K562 (cell line): Measurements from ENCODE around the gene ZNF141. TPM values are rescaled to one million over a fixed set of nuclear protein-coding genes. Genes with fewer than 3 reads are reported as not detected.

ENCODE experiments used
- ATAC-seq: fragments of 200-7000 bp; cut with Tn5 transposase; 3 replicates; pipeline ENCODE4 v1.9.1; 2020; ENCODE audit warnings: moderate library complexity
- BruUV-seq: library from RNA; stranded (reverse); fragments of 400-500 nt; replicated peaks from 2 replicates; lab custom pipeline; 2021; lab: Mats Ljungman, UMichigan
- CTCF ChIA-PET: fragments of 300-600 bp; formaldehyde crosslinking; extraction: SDS; loops from one replicate; lab custom pipeline; 2021; ENCODE audit warnings: low intra/inter-chr PET ratio; lab: Yijun Ruan, JAX
- POLR2A ChIA-PET: fragments of 300-600, 350-650 bp; sonication (Branson Sonifier 250); formaldehyde crosslinking; extraction: SDS; loops from one replicate; lab custom pipeline; 2021; ENCODE audit warnings: antibody characterized with exemption, inconsistent platforms; lab: Yijun Ruan, JAX
- DNase-seq, 4 experiments: peaks; one replicate each; pipeline versions ENCODE4 v3.0.0 to v3.0.0-alpha.2; 2011 to 2018; ENCODE audit warnings: low spot score in 3 of 4, mixed read lengths in 3 of 4; ENCODE audit errors: extremely low read depth in 1 of 4
- FAIRE-seq: peaks from 2 replicates; lab custom pipeline; 2011; peaks lifted over from hg19 to GRCh38; lab: Jason Lieb, UNC
- H2AFZ ChIP-seq: 2 replicates; pipeline ENCODE4 v1.6.0; 2011; ENCODE audit warnings: low read depth, low read length, control low read depth, inconsistent platforms
- H3K27ac ChIP-seq: fragments of 200-600 bp; 3 replicates; pipeline ENCODE4 v1.8.0; 2011; ENCODE audit warnings: low read depth, mild to moderate bottlenecking, control low read depth, inconsistent platforms, low read length, moderate library complexity, mixed read lengths; ENCODE audit errors: extremely low read depth
- H3K27me3 ChIP-seq, 2 experiments: fragments of 300-600 bp in 1 of 2; 2 replicates in 1 of 2; 3 replicates in 1 of 2; pipeline versions ENCODE4 v1.6.0 to v1.8.0; 2011; ENCODE audit warnings: inconsistent platforms in 2 of 2, low read length in 2 of 2, mild to moderate bottlenecking in 1 of 2, mixed read lengths in 1 of 2, moderate library complexity in 1 of 2; ENCODE audit not compliant: control insufficient read depth in 2 of 2, insufficient read depth in 2 of 2
- H3K36me3 ChIP-seq: fragments of 300-600 bp; 3 replicates; pipeline ENCODE4 v1.8.0; 2011; ENCODE audit warnings: mild to moderate bottlenecking, low read length, inconsistent platforms; ENCODE audit not compliant: control insufficient read depth, insufficient read depth
- H3K4me1 ChIP-seq, 2 experiments: fragments of 200-600 bp in 1 of 2; replicated peaks in 1 of 2; 2 replicates in 1 of 2; 3 replicates in 1 of 2; pipeline versions ENCODE4 v1.5.1 to v1.8.0; 2011; ENCODE audit warnings: inconsistent platforms in 2 of 2, low read length in 2 of 2, mild to moderate bottlenecking in 1 of 2, mixed read lengths in 1 of 2, moderate library complexity in 1 of 2; ENCODE audit not compliant: control insufficient read depth in 2 of 2, insufficient read depth in 2 of 2
- H3K4me2 ChIP-seq: 2 replicates; pipeline ENCODE4 v1.6.1; 2011; ENCODE audit warnings: low read length, control low read depth, inconsistent platforms, mixed read lengths; ENCODE audit not compliant: insufficient read depth
- H3K4me3 ChIP-seq: fragments of 200-600 bp; sonication (generic), shearing (Covaris generic); 2 replicates; pipeline ENCODE4 v1.5.1; 2016; ENCODE audit warnings: control low read depth, inconsistent platforms
- H3K79me2 ChIP-seq: fragments of 200-600 bp; 3 replicates; pipeline ENCODE4 v1.8.0; 2011; ENCODE audit warnings: low read length, inconsistent platforms; ENCODE audit not compliant: control insufficient read depth, insufficient read depth
- H3K9ac ChIP-seq, 2 experiments: 2 replicates each; pipeline versions ENCODE4 v1.6.0 to v1.6.1; 2011; ENCODE audit warnings: low read depth in 2 of 2, low read length in 2 of 2, control low read depth in 1 of 2, inconsistent platforms in 1 of 2, mild to moderate bottlenecking in 1 of 2, mixed read lengths in 1 of 2; ENCODE audit not compliant: insufficient read depth in 1 of 2
- H3K9me1 ChIP-seq: one replicate; pipeline ENCODE4 v1.6.0; 2011; ENCODE audit warnings: inconsistent platforms, mild to moderate bottlenecking, low read length, moderate library complexity; ENCODE audit not compliant: control insufficient read depth, insufficient read depth
- H3K9me3 ChIP-seq: replicated peaks from 2 replicates; pipeline ENCODE4 v1.5.1; 2011; ENCODE audit warnings: low read depth, low read length, inconsistent platforms; ENCODE audit not compliant: control insufficient read depth, insufficient read depth
- H4K20me1 ChIP-seq: replicated peaks from 2 replicates; pipeline ENCODE4 v1.6.1; 2011; ENCODE audit warnings: low read length, inconsistent platforms, mixed read lengths; ENCODE audit not compliant: control insufficient read depth, insufficient read depth
- BMI1 ChIP-seq: fragments of 150-350 bp; IDR thresholded peaks from 2 replicates; pipeline ENCODE4 v1.6.1; 2014; ENCODE audit warnings: low read length
- CTBP1 ChIP-seq: fragments of 450-650 bp; IDR thresholded peaks from 2 replicates; pipeline ENCODE4 v1.6.1; 2016; ENCODE audit warnings: borderline replicate concordance
- E2F3 ChIP-seq: fragments of 250-450 bp; sonication (Bioruptor Pico); IDR thresholded peaks from 2 replicates; pipeline ENCODE4 v1.4.0; 2020; ENCODE audit warnings: mild to moderate bottlenecking
- EZH2 ChIP-seq: IDR thresholded peaks from 2 replicates; pipeline ENCODE4 v1.6.1; 2012; ENCODE audit warnings: low read depth, mild to moderate bottlenecking, inconsistent platforms, low read length, borderline replicate concordance
- GABPB2 ChIP-seq: fragments of 250-450 bp; sonication (Bioruptor Pico); conservative IDR thresholded peaks from 2 replicates; pipeline ENCODE4 v1.5.1; 2021; ENCODE audit warnings: mild to moderate bottlenecking
- HLTF ChIP-seq: fragments of 450-650 bp; IDR thresholded peaks from 2 replicates; pipeline ENCODE4 v1.6.1; 2016
- MECOM ChIP-seq: fragments of 250-450 bp; sonication (Bioruptor Pico); IDR thresholded peaks from 2 replicates; pipeline ENCODE4 v1.8.0; 2022; ENCODE audit warnings: inconsistent platforms
- PKNOX1 ChIP-seq: fragments of 450-650 bp; IDR thresholded peaks from 2 replicates; pipeline ENCODE4 v1.6.1; 2016
- WGBS: fragments of 100-300 bp; shearing (Covaris generic); methylation state at CpG from one replicate; pipeline ENCODE4 v1.1.6; 2016; ENCODE audit warnings: low coverage, mixed read lengths; ENCODE audit not compliant: insufficient coverage; ENCODE audit errors: missing lambda C conversion rate; 5-methylcytosine and 5-hydroxymethylcytosine counted together
- in situ Hi-C: fragments of 300-500 bp; cut with MboI; formaldehyde crosslinking; loops from 4 replicates; pipeline ENCODE4 v1.15.0; 2018; ENCODE audit warnings: inconsistent platforms, mixed read lengths
- intact Hi-C: fragments of 100-400 bp; cut with micrococcal nuclease; formaldehyde crosslinking; loops from 2 replicates; pipeline ENCODE4 v1.14.2; 2022
- microRNA counts: library from miRNA; unstranded; fragments of <30 nt; microRNA quantifications from one replicate; lab custom pipeline; 2016
- microRNA-seq: library from miRNA; unstranded; fragments of <30 nt; microRNA quantifications from one replicate; pipeline ENCODE4, GENCODE V29; 2018; ENCODE audit warnings: borderline microRNAs expressed
- polyA plus RNA-seq, 8 experiments: library from polyadenylated mRNA; depleted of rRNA in 4 of 8; stranded (reverse) in 5 of 8; unstranded in 3 of 8; fragments of >200 nt; fragmentation: Nextera tagmentation in 2 of 8; fragmentation: Illumina TruSeq in 1 of 8; extraction: Ambion mirVana in 2 of 8; extraction: Trizol in 1 of 8; gene quantifications; 2 replicates each; pipeline versions ENCODE4 v1.2.1 to v1.2.3, GENCODE V29; 2011 to 2014; ENCODE audit warnings: inconsistent platforms in 1 of 8, missing spikeins in 1 of 8
- small RNA-seq: library from RNA; depleted of rRNA; stranded (forward); fragments of <200 nt; gene quantifications from one replicate; pipeline ENCODE3, GENCODE V24; 2014
- total RNA-seq, 7 experiments: library from RNA; depleted of rRNA in 6 of 7; stranded (reverse); fragments of >200 nt in 6 of 7; fragmentation: Illumina TruSeq in 2 of 7; extraction: Trizol in 2 of 7; gene quantifications; 2 replicates each; pipeline versions ENCODE4 v1.2.1 to v1.2.3, GENCODE V29; 2011 to 2021; ENCODE audit warnings: low replicate concordance in 1 of 7

Gene ZNF141
- total and polyA plus RNA-seq, 9 of the 15 experiments (the other 6 are each of a cell fraction or from before 2014, with no cell fraction given): 0.09 TPM; not detected in 8

GRCh38 chr4:422587-422986 is 85.0 kb downstream of the ZNF141 start:
- no peaks in the 10 kb centered on the region for H3K79me2 ChIP-seq
- no peak for DNase-seq
- in situ Hi-C loops: no loop called here
- no peaks in the 10 kb centered on the region for H3K36me3 ChIP-seq
- H3K27ac ChIP-seq: no peak overlapping the region
- H3K9me1 ChIP-seq: no peaks in the 10 kb centered on the region
- no peak overlapping the region for H3K4me3 ChIP-seq
- no peak overlapping the region for H3K4me2 ChIP-seq
- intact Hi-C loops: no loop called here
- no peaks in the 10 kb centered on the region for H3K4me1 ChIP-seq
- no peak overlapping the region for H3K9ac ChIP-seq
- 28% methylated on average over 2 of the region's 2 CpGs for WGBS
- no peaks in the 10 kb centered on the region for H4K20me1 ChIP-seq
- no peak for ATAC-seq
- TF ChIP-seq PKNOX1 (no peak), HLTF (no peak), CTBP1 (no peak), MECOM (CRISPR knock-in tag) (no peak), GABPB2 (CRISPR knock-in tag) (no peak), E2F3 (CRISPR knock-in tag) (no peak), EZH2 (no peak), BMI1 (no peak)
- ChIA-PET POLR2A (no interaction called here), CTCF (no interaction called here)
- no peaks in the 10 kb centered on the region for H3K27me3 ChIP-seq
- no TSS peak for BruUV-seq
- no peak overlapping the region for H2AFZ ChIP-seq
- no peak for FAIRE-seq
- H3K9me3 ChIP-seq: peaks cover 13% of the 10 kb centered on the region

MicroRNAs within 50 kb of the gene (microRNA counts, 767-probe panel; counts per million panel counts)
- not detected for microRNA hsa-miR-571 (lab: Ali Mortazavi, UCI)

Small RNA genes within 50 kb of the gene (microRNA-seq; reads per million reads assigned to microRNA genes)
- not detected for gene MIR571

Small RNA genes within 50 kb of the gene (small RNA-seq; reads per million reads assigned to genes)
- gene AC079140.2 (0.29 reads per million), gene MIR571 (not detected), gene ZNF519P4 (not detected)

Other genes with a start within 250 kb of the ZNF141 start
- 2.7 and 3.2 TPM in 2 replicates for gene ZNF718, start 213.3 kb upstream of the ZNF141 start, total RNA-seq (2014; rRNA removed)
- 4.3 and 4.6 TPM in 2 replicates for gene ZNF718, start 213.3 kb upstream of the ZNF141 start, total RNA-seq (2014; rRNA removed; fragmentation: Illumina TruSeq; extraction: Trizol)
- 4.2 and 5.3 TPM in 2 replicates for gene ZNF718, start 213.3 kb upstream of the ZNF141 start, total RNA-seq (2015; rRNA removed; fragmentation: Illumina TruSeq; extraction: Trizol)
- 3.7 and 4.5 TPM in 2 replicates for gene ZNF718, start 213.3 kb upstream of the ZNF141 start, total RNA-seq (2021)
- gene ZNF718, start 213.3 kb upstream of the ZNF141 start, polyA plus RNA-seq (2011; rRNA removed): 1.6 and 2.4 TPM in 2 replicates
- gene ZNF718, start 213.3 kb upstream of the ZNF141 start, polyA plus RNA-seq (2014; fragmentation: Illumina TruSeq; extraction: Trizol): 2.6 and 2.7 TPM in 2 replicates
- gene ZNF718, start 213.3 kb upstream of the ZNF141 start, polyA plus RNA-seq (2014; fragmentation: Nextera tagmentation; extraction: Ambion mirVana): 1 to 10 TPM in 1 of 2 experiments, under 1 TPM in 1; 1.00 to 1.4 TPM
- 2.2 and 2.7 TPM in 2 replicates for gene ZNF718, start 213.3 kb upstream of the ZNF141 start, polyA plus RNA-seq (2014; rRNA removed)
- 0.14 and 0.20 TPM in 2 replicates for gene ZNF732, start 32.3 kb upstream of the ZNF141 start, total RNA-seq (2014; rRNA removed)
- 0.29 and 0.32 TPM in 2 replicates for gene ZNF732, start 32.3 kb upstream of the ZNF141 start, total RNA-seq (2014; rRNA removed; fragmentation: Illumina TruSeq; extraction: Trizol)
- gene ZNF732, start 32.3 kb upstream of the ZNF141 start, total RNA-seq (2015; rRNA removed; fragmentation: Illumina TruSeq; extraction: Trizol): 0.23 and 0.36 TPM in 2 replicates
- 0.16 and 0.25 TPM in 2 replicates for gene ZNF732, start 32.3 kb upstream of the ZNF141 start, total RNA-seq (2021)
- 0.03 and 0.06 TPM in 2 replicates for gene ZNF732, start 32.3 kb upstream of the ZNF141 start, polyA plus RNA-seq (2011; rRNA removed)
- gene ZNF732, start 32.3 kb upstream of the ZNF141 start, polyA plus RNA-seq (2014; fragmentation: Illumina TruSeq; extraction: Trizol): 0.07 and 0.11 TPM in 2 replicates
- under 1 TPM in 1 of 2 experiments, not detected in 1; 0.06 TPM for gene ZNF732, start 32.3 kb upstream of the ZNF141 start, polyA plus RNA-seq (2014; fragmentation: Nextera tagmentation; extraction: Ambion mirVana)
- 0.07 and 0.16 TPM in 2 replicates for gene ZNF732, start 32.3 kb upstream of the ZNF141 start, polyA plus RNA-seq (2014; rRNA removed)
- 25.7 and 54.6 TPM in 2 replicates for gene ZNF721, start 161.3 kb downstream of the ZNF141 start, total RNA-seq (2014; rRNA removed)
- 39.3 and 44.6 TPM in 2 replicates for gene ZNF721, start 161.3 kb downstream of the ZNF141 start, total RNA-seq (2014; rRNA removed; fragmentation: Illumina TruSeq; extraction: Trizol)
- 27.4 and 29.9 TPM in 2 replicates for gene ZNF721, start 161.3 kb downstream of the ZNF141 start, total RNA-seq (2015; rRNA removed; fragmentation: Illumina TruSeq; extraction: Trizol)
- 27.1 and 29.8 TPM in 2 replicates for gene ZNF721, start 161.3 kb downstream of the ZNF141 start, total RNA-seq (2021)
- gene ZNF721, start 161.3 kb downstream of the ZNF141 start, polyA plus RNA-seq (2011; rRNA removed): 30.6 and 32.8 TPM in 2 replicates
- gene ZNF721, start 161.3 kb downstream of the ZNF141 start, polyA plus RNA-seq (2014; fragmentation: Illumina TruSeq; extraction: Trizol): 29.0 and 33.0 TPM in 2 replicates
- gene ZNF721, start 161.3 kb downstream of the ZNF141 start, polyA plus RNA-seq (2014; fragmentation: Nextera tagmentation; extraction: Ambion mirVana): 10 to 100 TPM; 27.8 to 32.2 TPM
- gene ZNF721, start 161.3 kb downstream of the ZNF141 start, polyA plus RNA-seq (2014; rRNA removed): 33.1 and 36.3 TPM in 2 replicates
- gene PIGG, start 161.4 kb downstream of the ZNF141 start, total RNA-seq (2014; rRNA removed): 24.7 and 31.1 TPM in 2 replicates
- 18.1 and 18.3 TPM in 2 replicates for gene PIGG, start 161.4 kb downstream of the ZNF141 start, total RNA-seq (2014; rRNA removed; fragmentation: Illumina TruSeq; extraction: Trizol)
- 18.0 and 19.7 TPM in 2 replicates for gene PIGG, start 161.4 kb downstream of the ZNF141 start, total RNA-seq (2015; rRNA removed; fragmentation: Illumina TruSeq; extraction: Trizol)
- 31.3 and 37.1 TPM in 2 replicates for gene PIGG, start 161.4 kb downstream of the ZNF141 start, total RNA-seq (2021)
- 47.3 and 48.3 TPM in 2 replicates for gene PIGG, start 161.4 kb downstream of the ZNF141 start, polyA plus RNA-seq (2011; rRNA removed)
- 18.5 and 21.5 TPM in 2 replicates for gene PIGG, start 161.4 kb downstream of the ZNF141 start, polyA plus RNA-seq (2014; fragmentation: Illumina TruSeq; extraction: Trizol)
- 10 to 100 TPM in 1 of 2 experiments, 1 to 10 TPM in 1; 6.4 to 10.8 TPM for gene PIGG, start 161.4 kb downstream of the ZNF141 start, polyA plus RNA-seq (2014; fragmentation: Nextera tagmentation; extraction: Ambion mirVana)
- gene PIGG, start 161.4 kb downstream of the ZNF141 start, polyA plus RNA-seq (2014; rRNA removed): 23.4 and 28.9 TPM in 2 replicates
- not detected in 2 replicates for gene TMEM271, start 238.5 kb downstream of the ZNF141 start, total RNA-seq (2014; rRNA removed)
- not detected in 2 replicates for gene TMEM271, start 238.5 kb downstream of the ZNF141 start, total RNA-seq (2014; rRNA removed; fragmentation: Illumina TruSeq; extraction: Trizol)
- not detected in 2 replicates for gene TMEM271, start 238.5 kb downstream of the ZNF141 start, total RNA-seq (2015; rRNA removed; fragmentation: Illumina TruSeq; extraction: Trizol)
- gene TMEM271, start 238.5 kb downstream of the ZNF141 start, total RNA-seq (2021): not detected in 2 replicates
- not detected in 2 replicates for gene TMEM271, start 238.5 kb downstream of the ZNF141 start, polyA plus RNA-seq (2011; rRNA removed)
- gene TMEM271, start 238.5 kb downstream of the ZNF141 start, polyA plus RNA-seq (2014; fragmentation: Illumina TruSeq; extraction: Trizol): not detected in 2 replicates
- not detected for gene TMEM271, start 238.5 kb downstream of the ZNF141 start, polyA plus RNA-seq (2014; fragmentation: Nextera tagmentation; extraction: Ambion mirVana)
- gene TMEM271, start 238.5 kb downstream of the ZNF141 start, polyA plus RNA-seq (2014; rRNA removed): not detected in 2 replicates